Muscle of leg (tissue), 11 donors: ENCODE data around the gene ATG9A. TPM values are rescaled to one million over a fixed set of nuclear protein-coding genes. Genes with fewer than 3 reads are reported as not detected.

Source experiments
- DNase-seq: peaks from one replicate; pipeline ENCODE4 v3.0.0; 2013
- H3K27ac ChIP-seq: one replicate; pipeline ENCODE4 v1.5.1; 2013; ENCODE audit warnings: mild to moderate bottlenecking, low read length, control low read depth
- H3K27me3 ChIP-seq: one replicate; pipeline ENCODE4 v1.6.1; 2013; ENCODE audit warnings: low read length; ENCODE audit not compliant: control insufficient read depth, insufficient read depth
- H3K36me3 ChIP-seq: one replicate; pipeline ENCODE4 v1.6.1; 2013; ENCODE audit warnings: low read length; ENCODE audit not compliant: control insufficient read depth, insufficient read depth
- H3K4me1 ChIP-seq: one replicate; pipeline ENCODE4 v1.6.1; 2013; ENCODE audit warnings: low read length; ENCODE audit not compliant: control insufficient read depth, insufficient read depth
- H3K4me3 ChIP-seq: one replicate; pipeline ENCODE4 v1.5.1; 2013; ENCODE audit warnings: low read length, control low read depth
- H3K9me3 ChIP-seq: replicated peaks from 2 replicates; pipeline ENCODE4 v1.6.1; 2013; ENCODE audit warnings: low read depth, low read length; ENCODE audit not compliant: control insufficient read depth
- WGBS: methylation state at CpG from one replicate; pipeline ENCODE4 v1.1.5; 2013; ENCODE audit warnings: missing lambda C conversion rate; ENCODE audit not compliant: insufficient coverage; 5-methylcytosine and 5-hydroxymethylcytosine counted together
- polyA plus RNA-seq, 8 donors: library from polyadenylated mRNA; unstranded; fragments of 120-200 nt; gene quantifications; one replicate each; pipeline versions ENCODE4 v1.2.1 to v1.2.3, GENCODE V29; 2013; ENCODE audit warnings: inconsistent platforms in 1 of 8, low replicate concordance in 1 of 8; ENCODE audit not compliant: insufficient read length in 8 of 8, insufficient read depth in 1 of 8
- total RNA-seq: library from RNA; stranded (reverse); fragments of 120-200 nt; gene quantifications from one replicate; pipeline ENCODE4 v1.2.4, GENCODE V29; 2013

ATG9A gene
- total and polyA plus RNA-seq, 9 donors, result 13.7 to 35.1 (median 32.0) TPM

- no peak for DNase-seq
- H3K27ac ChIP-seq, result no peak overlapping the region
- peaks cover 51% of the 10 kb centered on the region for H3K36me3 ChIP-seq
- WGBS, result 100% methylated on average over 6 of the region's 9 CpGs
- H3K9me3 ChIP-seq, result no peaks in the 10 kb centered on the region
- peaks cover 18% of the 10 kb centered on the region for H3K4me1 ChIP-seq
- H3K4me3 ChIP-seq, result no peak overlapping the region
- H3K27me3 ChIP-seq, result no peaks in the 10 kb centered on the region
Observed at GRCh38 chr2:219179601-219180465, 49.6 kb downstream of the ATG9A start.

GRCh38 chr2:219178377-219179175, 50.9 kb downstream of the ATG9A start:
- Histone ChIP-seq H3K36me3 (peaks cover 58% of the 10 kb centered on the region), H3K27me3 (no peaks in the 10 kb centered on the region), H3K9me3 (no peaks in the 10 kb centered on the region), H3K4me1 (peaks cover 18% of the 10 kb centered on the region), H3K4me3 (peak overlapping the region; percentile 57), H3K27ac (peak overlapping the region; percentile 47)
- DNase-seq, result peak; percentile 57
- under 1% methylated on average over 32 of the region's 45 CpGs for WGBS

- Histone ChIP-seq H3K27me3 (no peaks in the 10 kb centered on the region), H3K4me3 (peak within 1 kb of the TSS; percentile 80), H3K4me1 (peaks cover 18% of the 10 kb centered on the region), H3K36me3 (peaks cover 58% of the 10 kb centered on the region), H3K27ac (peak within 1 kb of the TSS; percentile 99), H3K9me3 (no peaks in the 10 kb centered on the region)
- under 1% methylated on average over 58 of the region's 67 CpGs for WGBS
- peak; percentile 95 for DNase-seq
Observed at GRCh38 chr2:219177552-219178376, 51.7 kb downstream of the ATG9A start, which contains the start of gene RETREG2. Gene RETREG2 (plus strand): TSS chr2:219178275. CDS start chr2:219178353, 78 bp downstream.

- 0% methylated on average over 59 of the region's 69 CpGs for WGBS
- Histone ChIP-seq H3K4me3 (peak within 1 kb of the TSS; percentile 80), H3K27me3 (no peaks in the 10 kb centered on the region), H3K9me3 (no peaks in the 10 kb centered on the region), H3K36me3 (peaks cover 58% of the 10 kb centered on the region), H3K4me1 (peaks cover 18% of the 10 kb centered on the region), H3K27ac (peak within 1 kb of the TSS; percentile 99)
- DNase-seq, result peak; percentile 94
Observed at GRCh38 chr2:219176818-219177551, 52.5 kb downstream of the ATG9A start, which contains the start of gene CNPPD1. Gene CNPPD1 (minus strand): TSS chr2:219176925. CDS start chr2:219176828, 97 bp downstream.

- Histone ChIP-seq H3K4me1 (peaks cover 21% of the 10 kb centered on the region), H3K36me3 (peaks cover 58% of the 10 kb centered on the region), H3K27ac (peak overlapping the region; percentile 99), H3K27me3 (no peaks in the 10 kb centered on the region), H3K4me3 (peak overlapping the region; percentile 80), H3K9me3 (no peaks in the 10 kb centered on the region)
- peak; percentile 64 for DNase-seq
- WGBS, result 2% methylated on average over 33 of the region's 45 CpGs
Observed at GRCh38 chr2:219175928-219176817, 53.3 kb downstream of the ATG9A start.

- H3K4me3 ChIP-seq, result no peak overlapping the region
Observed at GRCh38 chr2:219175486-219175885, 54.0 kb downstream of the ATG9A start.

GRCh38 chr2:219174801-219175200, 54.6 kb downstream of the ATG9A start:
- H3K4me1 ChIP-seq, result peaks cover 21% of the 10 kb centered on the region
- H3K4me3 ChIP-seq, result no peak overlapping the region
- H3K27ac ChIP-seq, result no peak overlapping the region
- no CpG with 5 or more reads among the region's 7 CpGs for WGBS
- no peak for DNase-seq
- no peaks in the 10 kb centered on the region for H3K9me3 ChIP-seq
- H3K36me3 ChIP-seq, result peaks cover 44% of the 10 kb centered on the region
- H3K27me3 ChIP-seq, result no peaks in the 10 kb centered on the region

More at GRCh38 chr2:219175486-219175885, 54.0 kb downstream of the ATG9A start:
- peaks cover 51% of the 10 kb centered on the region for H3K36me3 ChIP-seq
- no peaks in the 10 kb centered on the region for H3K27me3 ChIP-seq
- DNase-seq, result no peak
- no peak overlapping the region for H3K27ac ChIP-seq
- peaks cover 21% of the 10 kb centered on the region for H3K4me1 ChIP-seq
- WGBS, result 83% methylated on average over 4 of the region's 7 CpGs
- H3K9me3 ChIP-seq, result no peaks in the 10 kb centered on the region

- Histone ChIP-seq H3K27ac (no peak overlapping the region), H3K4me3 (no peak overlapping the region), H3K27me3 (no peaks in the 10 kb centered on the region), H3K36me3 (peaks cover 39% of the 10 kb centered on the region), H3K9me3 (no peaks in the 10 kb centered on the region), H3K4me1 (peaks cover 16% of the 10 kb centered on the region)
- DNase-seq, result no peak
- 100% methylated on average over 1 of the region's 3 CpGs for WGBS
Observed at GRCh38 chr2:219174146-219174545, 55.3 kb downstream of the ATG9A start.
